ENCODE measurements around the gene TRPM2.

TRPM2 gene

GRCh38 chr21:44322621-44323325 lies 30.6 kb upstream of the TRPM2 start:
- DNase-seq (ENCODE audit: low read depth, low spot score) = no peak

GRCh38 chr21:44323591-44323990 lies 29.8 kb upstream of the TRPM2 start:
- no peak for DNase-seq (ENCODE audit: low read depth, low spot score)

GRCh38 chr21:44324106-44324853 lies 29.1 kb upstream of the TRPM2 start:
- no peak for DNase-seq (ENCODE audit: low read depth, low spot score)

- DNase-seq (ENCODE audit: low read depth, low spot score) = no peak
Observed at GRCh38 chr21:44324854-44325107, 28.6 kb upstream of the TRPM2 start.

- no peak for DNase-seq (ENCODE audit: low read depth, low spot score)
Observed at GRCh38 chr21:44325386-44326271, 27.8 kb upstream of the TRPM2 start.

GRCh38 chr21:44326272-44326647 lies 27.2 kb upstream of the TRPM2 start:
- no peak for DNase-seq (ENCODE audit: low read depth, low spot score)

- no peak for DNase-seq (ENCODE audit: low read depth, low spot score)
Observed at GRCh38 chr21:44326716-44327602, 26.5 kb upstream of the TRPM2 start.

- DNase-seq (ENCODE audit: low read depth, low spot score) = no peak
Observed at GRCh38 chr21:44327603-44327974, 25.8 kb upstream of the TRPM2 start.

- DNase-seq (ENCODE audit: low read depth, low spot score) = no peak
Observed at GRCh38 chr21:44328242-44328895, 25.1 kb upstream of the TRPM2 start.

GRCh38 chr21:44329086-44329889 lies 24.1 kb upstream of the TRPM2 start:
- DNase-seq (ENCODE audit: low read depth, low spot score) = no peak

GRCh38 chr21:44329971-44330681 lies 23.3 kb upstream of the TRPM2 start:
- DNase-seq (ENCODE audit: low read depth, low spot score) = no peak

GRCh38 chr21:44330698-44331097 lies 22.7 kb upstream of the TRPM2 start:
- no peak for DNase-seq (ENCODE audit: low read depth, low spot score)

- no peak for DNase-seq (ENCODE audit: low read depth, low spot score)
Observed at GRCh38 chr21:44331209-44331608, 22.2 kb upstream of the TRPM2 start.

GRCh38 chr21:44331650-44332307 lies 21.6 kb upstream of the TRPM2 start:
- DNase-seq (ENCODE audit: low read depth, low spot score) = no peak

GRCh38 chr21:44332383-44332782 lies 21.0 kb upstream of the TRPM2 start:
- DNase-seq (ENCODE audit: low read depth, low spot score) = no peak

- DNase-seq (ENCODE audit: low read depth, low spot score) = no peak
Observed at GRCh38 chr21:44332965-44333364, 20.5 kb upstream of the TRPM2 start.

- no peak for DNase-seq (ENCODE audit: low read depth, low spot score)
Observed at GRCh38 chr21:44333509-44334328, 19.7 kb upstream of the TRPM2 start.

GRCh38 chr21:44334329-44335030 lies 18.9 kb upstream of the TRPM2 start:
- no peak for DNase-seq (ENCODE audit: low read depth, low spot score)
